HCT116 (cell line): Measurements from ENCODE around the gene SH3TC1. TPM values are rescaled to one million over a fixed set of nuclear protein-coding genes. Genes with fewer than 3 reads are reported as not detected.

Experiments
- ATAC-seq: fragments of 200-7000 bp; cut with Tn5 transposase; 2 replicates; pipeline ENCODE4 v1.9.1; 2020; ENCODE audit warnings: mild to moderate bottlenecking, moderate library complexity
- BruUV-seq: library from RNA; stranded (reverse); fragments of 400-500 nt; replicated peaks from 2 replicates; lab custom pipeline; 2021; lab: Mats Ljungman, UMichigan
- CTCF ChIA-PET: fragments of 300-600 bp; sonication (Branson Sonifier 250); formaldehyde crosslinking; loops from one replicate; lab custom pipeline; 2021; ENCODE audit warnings: antibody characterized with exemption; lab: Charles Lee
- POLR2A ChIA-PET: fragments of 300-600, 350-600 bp; sonication (Branson Sonifier 250); formaldehyde crosslinking; loops from one replicate; lab custom pipeline; 2021; ENCODE audit warnings: antibody characterized with exemption; lab: Charles Lee
- RAD21 ChIA-PET, 2 experiments: fragments of 300-600 bp; sonication (Branson Sonifier 250); formaldehyde crosslinking; loops; one replicate each; lab custom pipeline; 2023; ENCODE audit warnings: low total read pairs in 2 of 2; ENCODE audit not compliant: uncharacterized antibody in 2 of 2, unreplicated experiment in 2 of 2, low non-redundant PET in 1 of 2; lab: Charles Lee
- DNase-seq: peaks from one replicate; pipeline ENCODE4 v3.0.0-alpha.2; 2010; ENCODE audit warnings: low read depth, low spot score
- H2AFZ ChIP-seq: fragments of 200-600 bp; shearing (Covaris generic), sonication (generic); 2 replicates; pipeline ENCODE4 v1.6.1; 2017; ENCODE audit warnings: low read depth, mixed run types, mixed read lengths, antibody characterized with exemption, low read length; ENCODE audit not compliant: poor library complexity, severe bottlenecking
- H3K27ac ChIP-seq: 2 replicates; pipeline ENCODE4 v1.5.1; 2012; ENCODE audit warnings: low read depth, low read length
- H3K27me3 ChIP-seq: fragments of 200-600 bp; sonication (generic); 2 replicates; pipeline ENCODE4 v1.6.1; 2016; ENCODE audit warnings: mixed run types, low read length, mixed read lengths; ENCODE audit not compliant: insufficient read depth
- H3K36me3 ChIP-seq, 2 experiments: fragments of 200-500 bp in 1 of 2; fragments of 200-600 bp in 1 of 2; sonication (Bioruptor generic) in 1 of 2; sonication (generic) in 1 of 2; 2 replicates each; pipeline versions ENCODE4 v1.5.1 to v1.6.1; 2014 to 2016; ENCODE audit warnings: low read length in 2 of 2, inconsistent platforms in 1 of 2, mixed read lengths in 1 of 2, mixed run types in 1 of 2; ENCODE audit not compliant: insufficient read depth in 2 of 2, control insufficient read depth in 1 of 2
- H3K4me1 ChIP-seq, 2 experiments: fragments of 200-600 bp in 1 of 2; sonication (generic) in 1 of 2; 2 replicates each; pipeline versions ENCODE4 v1.5.1 to v1.6.1; 2012 to 2017; ENCODE audit warnings: low read length in 2 of 2, inconsistent platforms in 1 of 2, mild to moderate bottlenecking in 1 of 2, mixed read lengths in 1 of 2, mixed run types in 1 of 2, moderate library complexity in 1 of 2; ENCODE audit not compliant: insufficient read depth in 2 of 2, control insufficient read depth in 1 of 2
- H3K4me2 ChIP-seq: fragments of 200-600 bp; sonication (generic); 2 replicates; pipeline ENCODE4 v1.6.1; 2017; ENCODE audit warnings: mixed run types, low read length, mixed read lengths
- H3K4me3 ChIP-seq, 2 experiments: fragments of 200-600 bp in 1 of 2; sonication (generic) in 1 of 2; replicated peaks in 1 of 2; 2 replicates each; pipeline ENCODE4 v1.5.1; 2011 to 2016; ENCODE audit warnings: low read length in 2 of 2, control low read depth in 1 of 2, low read depth in 1 of 2, mild to moderate bottlenecking in 1 of 2, mixed read lengths in 1 of 2, mixed run types in 1 of 2
- H3K79me2 ChIP-seq: fragments of 200-600 bp; sonication (generic); 2 replicates; pipeline ENCODE4 v1.6.1; 2017; ENCODE audit warnings: mild to moderate bottlenecking, mixed run types, low read length, moderate library complexity, mixed read lengths; ENCODE audit not compliant: insufficient read depth
- H3K9ac ChIP-seq: fragments of 200-600 bp; sonication (generic); 2 replicates; pipeline ENCODE4 v1.6.1; 2016; ENCODE audit warnings: low read length, mixed read lengths
- H3K9me2 ChIP-seq: fragments of 200-600 bp; sonication (generic), shearing (Covaris generic); 2 replicates; pipeline ENCODE4 v1.6.1; 2017; ENCODE audit warnings: mixed run types, mild to moderate bottlenecking, moderate library complexity; ENCODE audit not compliant: insufficient read depth
- H3K9me3 ChIP-seq, 2 experiments: fragments of 200-500 bp in 1 of 2; fragments of 200-600 bp in 1 of 2; sonication (Bioruptor generic) in 1 of 2; sonication (generic) in 1 of 2; 2 replicates each; pipeline ENCODE4 v1.6.1; 2014 to 2017; ENCODE audit warnings: low read length in 2 of 2, mixed read lengths in 2 of 2, inconsistent platforms in 1 of 2, low read depth in 1 of 2, mild to moderate bottlenecking in 1 of 2, mixed run types in 1 of 2, moderate library complexity in 1 of 2; ENCODE audit not compliant: control insufficient read depth in 1 of 2, insufficient read depth in 1 of 2
- H4K20me1 ChIP-seq: fragments of 200-600 bp; sonication (generic), shearing (Covaris generic); 2 replicates; pipeline ENCODE4 v1.6.1; 2017; ENCODE audit warnings: mixed run types, mild to moderate bottlenecking, moderate library complexity; ENCODE audit not compliant: insufficient read depth
- SIN3A ChIP-seq: IDR thresholded peaks from 2 replicates; pipeline ENCODE4 v1.6.1; 2012; ENCODE audit warnings: low read depth
- SP1 ChIP-seq: IDR thresholded peaks from 2 replicates; pipeline ENCODE4 v1.6.1; 2012; ENCODE audit warnings: low read depth
- ZNF274 ChIP-seq: fragments of 200-500 bp; sonication (Bioruptor generic); IDR thresholded peaks from 2 replicates; pipeline ENCODE4 v1.6.1; 2014; ENCODE audit warnings: mild to moderate bottlenecking, low read depth, low read length, inconsistent platforms
- intact Hi-C: fragments of 100-400 bp; cut with micrococcal nuclease; formaldehyde crosslinking; loops from 2 replicates; pipeline ENCODE4 v1.10.0; 2022
- total RNA-seq: library from RNA; stranded (reverse); gene quantifications from one replicate; pipeline ENCODE4 v1.2.1, GENCODE V29; 2021; ENCODE audit not compliant: unreplicated experiment
- TF ChIP-seq, protein P1 (sequence below): IDR thresholded peaks from 2 replicates; pipeline ENCODE4 v1.6.1; 2012; ENCODE audit warnings: low read depth
- TF ChIP-seq, protein P2 (sequence below): IDR thresholded peaks from 2 replicates; pipeline ENCODE4 v1.6.1; 2012

Gene SH3TC1
- total RNA-seq, 1 experiment from 2014 or later = 12.5 TPM

DNA sequence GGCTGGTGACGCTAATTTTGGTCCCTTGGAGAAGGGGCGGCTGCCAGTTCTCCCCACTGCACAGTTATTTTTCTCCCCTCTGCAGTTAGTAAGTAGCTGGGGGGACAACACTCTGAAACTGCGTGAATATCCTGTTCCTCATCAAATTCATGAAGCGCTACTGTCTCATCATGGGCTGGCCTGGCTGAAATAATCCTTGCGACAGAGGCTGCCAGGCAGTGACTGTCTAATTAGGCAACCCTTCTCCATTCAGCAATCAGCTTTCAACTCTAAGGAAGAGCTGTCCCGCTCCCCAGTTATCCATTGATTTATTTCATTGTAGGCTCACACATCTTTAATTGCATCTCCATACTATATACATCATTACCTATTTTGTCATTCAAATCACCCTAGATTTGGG is 8.2 kb downstream of the SH3TC1 start (continued):
- TF ChIP-seq, protein P1, sequence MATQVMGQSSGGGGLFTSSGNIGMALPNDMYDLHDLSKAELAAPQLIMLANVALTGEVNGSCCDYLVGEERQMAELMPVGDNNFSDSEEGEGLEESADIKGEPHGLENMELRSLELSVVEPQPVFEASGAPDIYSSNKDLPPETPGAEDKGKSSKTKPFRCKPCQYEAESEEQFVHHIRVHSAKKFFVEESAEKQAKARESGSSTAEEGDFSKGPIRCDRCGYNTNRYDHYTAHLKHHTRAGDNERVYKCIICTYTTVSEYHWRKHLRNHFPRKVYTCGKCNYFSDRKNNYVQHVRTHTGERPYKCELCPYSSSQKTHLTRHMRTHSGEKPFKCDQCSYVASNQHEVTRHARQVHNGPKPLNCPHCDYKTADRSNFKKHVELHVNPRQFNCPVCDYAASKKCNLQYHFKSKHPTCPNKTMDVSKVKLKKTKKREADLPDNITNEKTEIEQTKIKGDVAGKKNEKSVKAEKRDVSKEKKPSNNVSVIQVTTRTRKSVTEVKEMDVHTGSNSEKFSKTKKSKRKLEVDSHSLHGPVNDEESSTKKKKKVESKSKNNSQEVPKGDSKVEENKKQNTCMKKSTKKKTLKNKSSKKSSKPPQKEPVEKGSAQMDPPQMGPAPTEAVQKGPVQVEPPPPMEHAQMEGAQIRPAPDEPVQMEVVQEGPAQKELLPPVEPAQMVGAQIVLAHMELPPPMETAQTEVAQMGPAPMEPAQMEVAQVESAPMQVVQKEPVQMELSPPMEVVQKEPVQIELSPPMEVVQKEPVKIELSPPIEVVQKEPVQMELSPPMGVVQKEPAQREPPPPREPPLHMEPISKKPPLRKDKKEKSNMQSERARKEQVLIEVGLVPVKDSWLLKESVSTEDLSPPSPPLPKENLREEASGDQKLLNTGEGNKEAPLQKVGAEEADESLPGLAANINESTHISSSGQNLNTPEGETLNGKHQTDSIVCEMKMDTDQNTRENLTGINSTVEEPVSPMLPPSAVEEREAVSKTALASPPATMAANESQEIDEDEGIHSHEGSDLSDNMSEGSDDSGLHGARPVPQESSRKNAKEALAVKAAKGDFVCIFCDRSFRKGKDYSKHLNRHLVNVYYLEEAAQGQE = no peak
- TF ChIP-seq SP1 (no peak), ZNF274 (no peak)

DNA sequence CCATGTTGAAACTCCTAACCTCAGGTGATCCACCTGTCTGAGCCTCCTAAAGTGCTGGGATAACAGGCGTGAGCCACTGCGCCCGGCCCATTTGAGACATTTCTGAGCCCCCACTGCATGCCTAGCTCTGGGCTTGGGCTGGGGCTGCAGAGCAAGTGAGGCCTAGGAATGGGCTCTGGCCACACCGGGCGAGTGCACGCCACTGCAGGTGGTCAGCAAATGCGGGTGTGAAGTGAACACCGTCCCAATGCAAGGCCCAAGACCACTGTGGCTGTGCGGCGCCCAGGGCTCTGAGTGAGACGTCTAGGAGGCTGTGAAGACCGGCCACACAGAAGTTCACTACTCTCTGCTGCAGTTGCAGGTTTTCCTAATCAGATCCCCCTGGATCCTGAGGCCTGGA is 9.5 kb downstream of the SH3TC1 start:
- Histone ChIP-seq H3K4me1 (peaks cover 2 to 16% of the 10 kb centered on the region in 2 experiments; a peak in 3 of 4 replicates), H3K9ac (no peak overlapping the region), H3K4me3 (no peak overlapping the region), H3K9me3 (no peaks in the 10 kb centered on the region), H4K20me1 (no peaks in the 10 kb centered on the region), H2AFZ (no peak overlapping the region), H3K36me3 (no peaks in the 10 kb centered on the region), H3K27ac (no peak overlapping the region), H3K27me3 (no peaks in the 10 kb centered on the region), H3K4me2 (no peak overlapping the region), H3K9me2 (no peaks in the 10 kb centered on the region), H3K79me2 (no peaks in the 10 kb centered on the region)
- DNase-seq (no peak), ATAC-seq (no peak)
- intact Hi-C loops = no loop called here
- POLR2A ChIA-PET = no interaction called here
- BruUV-seq = no TSS peak
- TF ChIP-seq, protein P2, sequence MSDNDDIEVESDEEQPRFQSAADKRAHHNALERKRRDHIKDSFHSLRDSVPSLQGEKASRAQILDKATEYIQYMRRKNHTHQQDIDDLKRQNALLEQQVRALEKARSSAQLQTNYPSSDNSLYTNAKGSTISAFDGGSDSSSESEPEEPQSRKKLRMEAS = no peak
- no peak for TF ChIP-seq SIN3A
- RAD21 ChIA-PET = no interaction called here
- CTCF ChIA-PET = no interaction called here
